HL-60 (cell line): ENCODE results near the gene GC.

Experiments
- DNase-seq, 2 experiments: peaks; one replicate each; pipeline ENCODE4 v3.0.0-alpha.2; 2010 to 2020; ENCODE audit warnings: low read depth in 1 of 2, low spot score in 1 of 2
- H3K27ac ChIP-seq: fragments of 250-450 bp; sonication (Bioruptor Pico); replicated peaks from 2 replicates; pipeline ENCODE4 v1.5.1; 2020; ENCODE audit warnings: mild to moderate bottlenecking, moderate library complexity
- H3K27me3 ChIP-seq: fragments of 250-450 bp; sonication (Bioruptor Pico); 2 replicates; pipeline ENCODE4 v1.5.1; 2021; ENCODE audit warnings: mild to moderate bottlenecking, moderate library complexity; ENCODE audit not compliant: insufficient read depth, poor library complexity, severe bottlenecking
- H3K4me3 ChIP-seq: replicated peaks from 2 replicates; pipeline ENCODE4 v1.5.1; 2011; ENCODE audit warnings: mild to moderate bottlenecking, control low read depth, low read length; ENCODE audit not compliant: insufficient read depth
- CTCF ChIP-seq: IDR thresholded peaks from one replicate; pipeline ENCODE4 v1.5.1; 2011; ENCODE audit warnings: low read length, control low read depth, inconsistent platforms; ENCODE audit not compliant: insufficient read depth
- GABPA ChIP-seq: IDR thresholded peaks from 2 replicates; pipeline ENCODE4 v1.6.1; 2012; ENCODE audit warnings: low read depth
- POLR2AphosphoS5 ChIP-seq: IDR thresholded peaks from 2 replicates; pipeline ENCODE4 v1.6.1; 2012; ENCODE audit warnings: low read depth
- REST ChIP-seq: IDR thresholded peaks from 2 replicates; pipeline ENCODE4 v1.6.1; 2012; ENCODE audit warnings: low read depth; ENCODE audit not compliant: insufficient replicate concordance
- SPI1 ChIP-seq: IDR thresholded peaks from 2 replicates; pipeline ENCODE4 v1.6.1; 2012; ENCODE audit warnings: low read depth, mild to moderate bottlenecking, borderline replicate concordance

The GC gene

GRCh38 chr4:71713611-71714203 lies 70.2 kb downstream of the GC start:
- Histone ChIP-seq H3K27me3 (no peaks in the 10 kb centered on the region), H3K4me3 (no peak overlapping the region), H3K27ac (no peak overlapping the region)
- no peak for TF ChIP-seq REST
- peak; percentile 11 for TF ChIP-seq CTCF
- peak in 1 of 2 experiments; percentile 15 for DNase-seq

- Histone ChIP-seq H3K4me3 (no peak overlapping the region), H3K27ac (no peak overlapping the region), H3K27me3 (no peaks in the 10 kb centered on the region)
- DNase-seq = no peak
- TF ChIP-seq SPI1 = no peak
- no peak for TF ChIP-seq GABPA
- no peak for TF ChIP-seq REST
- TF ChIP-seq CTCF = no peak
- no peak for TF ChIP-seq POLR2AphosphoS5
Measured at GRCh38 chr4:71711985-71712348, 71.9 kb downstream of the GC start.

GRCh38 chr4:71711044-71711984 lies 72.6 kb downstream of the GC start:
- TF ChIP-seq REST (no peak), GABPA (no peak), SPI1 (no peak), POLR2AphosphoS5 (no peak), CTCF (no peak)
- no peak for DNase-seq
- H3K27me3 ChIP-seq = no peaks in the 10 kb centered on the region
- no peak overlapping the region for H3K4me3 ChIP-seq
- no peak overlapping the region for H3K27ac ChIP-seq
